HCT116 (cell line): ENCODE measurements around the gene ESRRG. TPM values are rescaled to one million over a fixed set of nuclear protein-coding genes. Genes with fewer than 3 reads are reported as not detected.

Experiments used
- ATAC-seq: fragments of 200-7000 bp; cut with Tn5 transposase; 2 replicates; pipeline ENCODE4 v1.9.1; 2020; ENCODE audit warnings: mild to moderate bottlenecking, moderate library complexity
- BruUV-seq: library from RNA; stranded (reverse); fragments of 400-500 nt; replicated peaks from 2 replicates; lab custom pipeline; 2021; lab: Mats Ljungman, UMichigan
- CTCF ChIA-PET: fragments of 300-600 bp; sonication (Branson Sonifier 250); formaldehyde crosslinking; loops from one replicate; lab custom pipeline; 2021; ENCODE audit warnings: antibody characterized with exemption; lab: Charles Lee
- POLR2A ChIA-PET: fragments of 300-600, 350-600 bp; sonication (Branson Sonifier 250); formaldehyde crosslinking; loops from one replicate; lab custom pipeline; 2021; ENCODE audit warnings: antibody characterized with exemption; lab: Charles Lee
- RAD21 ChIA-PET, 2 experiments: fragments of 300-600 bp; sonication (Branson Sonifier 250); formaldehyde crosslinking; loops; one replicate each; lab custom pipeline; 2023; ENCODE audit warnings: low total read pairs in 2 of 2; ENCODE audit not compliant: uncharacterized antibody in 2 of 2, unreplicated experiment in 2 of 2, low non-redundant PET in 1 of 2; lab: Charles Lee
- DNase-seq: peaks from one replicate; pipeline ENCODE4 v3.0.0-alpha.2; 2010; ENCODE audit warnings: low read depth, low spot score
- H2AFZ ChIP-seq: fragments of 200-600 bp; shearing (Covaris generic), sonication (generic); 2 replicates; pipeline ENCODE4 v1.6.1; 2017; ENCODE audit warnings: low read depth, mixed run types, mixed read lengths, antibody characterized with exemption, low read length; ENCODE audit not compliant: poor library complexity, severe bottlenecking
- H3K27ac ChIP-seq: 2 replicates; pipeline ENCODE4 v1.5.1; 2012; ENCODE audit warnings: low read depth, low read length
- H3K27me3 ChIP-seq: fragments of 200-600 bp; sonication (generic); 2 replicates; pipeline ENCODE4 v1.6.1; 2016; ENCODE audit warnings: mixed run types, low read length, mixed read lengths; ENCODE audit not compliant: insufficient read depth
- H3K36me3 ChIP-seq, 2 experiments: fragments of 200-500 bp in 1 of 2; fragments of 200-600 bp in 1 of 2; sonication (Bioruptor generic) in 1 of 2; sonication (generic) in 1 of 2; 2 replicates each; pipeline versions ENCODE4 v1.5.1 to v1.6.1; 2014 to 2016; ENCODE audit warnings: low read length in 2 of 2, inconsistent platforms in 1 of 2, mixed read lengths in 1 of 2, mixed run types in 1 of 2; ENCODE audit not compliant: insufficient read depth in 2 of 2, control insufficient read depth in 1 of 2
- H3K4me1 ChIP-seq, 2 experiments: fragments of 200-600 bp in 1 of 2; sonication (generic) in 1 of 2; 2 replicates each; pipeline versions ENCODE4 v1.5.1 to v1.6.1; 2012 to 2017; ENCODE audit warnings: low read length in 2 of 2, inconsistent platforms in 1 of 2, mild to moderate bottlenecking in 1 of 2, mixed read lengths in 1 of 2, mixed run types in 1 of 2, moderate library complexity in 1 of 2; ENCODE audit not compliant: insufficient read depth in 2 of 2, control insufficient read depth in 1 of 2
- H3K4me2 ChIP-seq: fragments of 200-600 bp; sonication (generic); 2 replicates; pipeline ENCODE4 v1.6.1; 2017; ENCODE audit warnings: mixed run types, low read length, mixed read lengths
- H3K4me3 ChIP-seq, 2 experiments: fragments of 200-600 bp in 1 of 2; sonication (generic) in 1 of 2; replicated peaks in 1 of 2; 2 replicates each; pipeline ENCODE4 v1.5.1; 2011 to 2016; ENCODE audit warnings: low read length in 2 of 2, control low read depth in 1 of 2, low read depth in 1 of 2, mild to moderate bottlenecking in 1 of 2, mixed read lengths in 1 of 2, mixed run types in 1 of 2
- H3K79me2 ChIP-seq: fragments of 200-600 bp; sonication (generic); 2 replicates; pipeline ENCODE4 v1.6.1; 2017; ENCODE audit warnings: mild to moderate bottlenecking, mixed run types, low read length, moderate library complexity, mixed read lengths; ENCODE audit not compliant: insufficient read depth
- H3K9ac ChIP-seq: fragments of 200-600 bp; sonication (generic); 2 replicates; pipeline ENCODE4 v1.6.1; 2016; ENCODE audit warnings: low read length, mixed read lengths
- H3K9me2 ChIP-seq: fragments of 200-600 bp; sonication (generic), shearing (Covaris generic); 2 replicates; pipeline ENCODE4 v1.6.1; 2017; ENCODE audit warnings: mixed run types, mild to moderate bottlenecking, moderate library complexity; ENCODE audit not compliant: insufficient read depth
- H3K9me3 ChIP-seq, 2 experiments: fragments of 200-500 bp in 1 of 2; fragments of 200-600 bp in 1 of 2; sonication (Bioruptor generic) in 1 of 2; sonication (generic) in 1 of 2; 2 replicates each; pipeline ENCODE4 v1.6.1; 2014 to 2017; ENCODE audit warnings: low read length in 2 of 2, mixed read lengths in 2 of 2, inconsistent platforms in 1 of 2, low read depth in 1 of 2, mild to moderate bottlenecking in 1 of 2, mixed run types in 1 of 2, moderate library complexity in 1 of 2; ENCODE audit not compliant: control insufficient read depth in 1 of 2, insufficient read depth in 1 of 2
- H4K20me1 ChIP-seq: fragments of 200-600 bp; sonication (generic), shearing (Covaris generic); 2 replicates; pipeline ENCODE4 v1.6.1; 2017; ENCODE audit warnings: mixed run types, mild to moderate bottlenecking, moderate library complexity; ENCODE audit not compliant: insufficient read depth
- CBX3 ChIP-seq: IDR thresholded peaks from 2 replicates; pipeline ENCODE4 v1.6.1; 2012; ENCODE audit warnings: low read depth
- CEBPB ChIP-seq: IDR thresholded peaks from 2 replicates; pipeline ENCODE4 v1.6.1; 2012; ENCODE audit warnings: low read depth
- ELF1 ChIP-seq: IDR thresholded peaks from 2 replicates; pipeline ENCODE4 v1.6.1; 2012; ENCODE audit warnings: low read depth, borderline replicate concordance
- EZH2phosphoT487 ChIP-seq: fragments of 200-600 bp; IDR thresholded peaks from 2 replicates; pipeline ENCODE4 v1.6.1; 2018; ENCODE audit warnings: antibody characterized with exemption, borderline replicate concordance
- POLR2AphosphoS5 ChIP-seq: IDR thresholded peaks from 2 replicates; pipeline ENCODE4 v1.6.1; 2011; ENCODE audit warnings: mild to moderate bottlenecking, low read depth, low read length, moderate library complexity
- RAD21 ChIP-seq: IDR thresholded peaks from 2 replicates; pipeline ENCODE4 v1.6.1; 2012; ENCODE audit warnings: low read depth, mild to moderate bottlenecking
- SIN3A ChIP-seq: IDR thresholded peaks from 2 replicates; pipeline ENCODE4 v1.6.1; 2012; ENCODE audit warnings: low read depth
- SP1 ChIP-seq: IDR thresholded peaks from 2 replicates; pipeline ENCODE4 v1.6.1; 2012; ENCODE audit warnings: low read depth
- SRF ChIP-seq: IDR thresholded peaks from 2 replicates; pipeline ENCODE4 v1.6.1; 2012; ENCODE audit warnings: low read depth
- TCF7L2 ChIP-seq: IDR thresholded peaks from 2 replicates; pipeline ENCODE4 v1.7.0; 2011; ENCODE audit warnings: borderline replicate concordance, inconsistent platforms; ENCODE audit not compliant: insufficient read depth, insufficient read length; ENCODE audit errors: extremely low read depth
- ZFX ChIP-seq: fragments of 450-650 bp; IDR thresholded peaks from 2 replicates; pipeline ENCODE4 v1.6.1; 2017
- ZNF274 ChIP-seq: fragments of 200-500 bp; sonication (Bioruptor generic); IDR thresholded peaks from 2 replicates; pipeline ENCODE4 v1.6.1; 2014; ENCODE audit warnings: mild to moderate bottlenecking, low read depth, low read length, inconsistent platforms
- intact Hi-C: fragments of 100-400 bp; cut with micrococcal nuclease; formaldehyde crosslinking; loops from 2 replicates; pipeline ENCODE4 v1.10.0; 2022
- total RNA-seq: library from RNA; stranded (reverse); gene quantifications from one replicate; pipeline ENCODE4 v1.2.1, GENCODE V29; 2021; ENCODE audit not compliant: unreplicated experiment
- TF ChIP-seq, protein P1 (sequence below): IDR thresholded peaks from 2 replicates; pipeline ENCODE4 v1.6.1; 2012
- TF ChIP-seq, protein P2 (sequence below): IDR thresholded peaks from 2 replicates; pipeline ENCODE4 v1.6.1; 2011; ENCODE audit warnings: mild to moderate bottlenecking, low read length, moderate library complexity; ENCODE audit not compliant: insufficient replicate concordance; ENCODE audit errors: extremely low read depth
- TF ChIP-seq, protein P3 (sequence below): IDR thresholded peaks from 2 replicates; pipeline ENCODE4 v1.6.1; 2012; ENCODE audit warnings: low read depth
- TF ChIP-seq, protein P4 (sequence below), 3 experiments: fragments of 200-600 bp in 1 of 3; sonication (generic) in 1 of 3; IDR thresholded peaks in 2 of 3; conservative IDR thresholded peaks in 1 of 3; 2 replicates each; pipeline ENCODE4 v1.5.1; 2012 to 2017; ENCODE audit warnings: low read depth in 2 of 3, low read length in 2 of 3, antibody characterized with exemption in 1 of 3, borderline replicate concordance in 1 of 3, control low read depth in 1 of 3, mild to moderate bottlenecking in 1 of 3, mixed read lengths in 1 of 3, mixed run types in 1 of 3, moderate library complexity in 1 of 3; ENCODE audit not compliant: insufficient read depth in 1 of 3

ESRRG gene
- total RNA-seq, 1 experiment from 2014 or later = not detected

GRCh38 chr1:216559359-216559758 lies 163.9 kb downstream of the ESRRG start (continued):
- TF ChIP-seq ZNF274 = no peak
- no peak for TF ChIP-seq EZH2phosphoT487
- no peak for TF ChIP-seq CEBPB
- no peak for TF ChIP-seq SP1
- TF ChIP-seq, protein P1, sequence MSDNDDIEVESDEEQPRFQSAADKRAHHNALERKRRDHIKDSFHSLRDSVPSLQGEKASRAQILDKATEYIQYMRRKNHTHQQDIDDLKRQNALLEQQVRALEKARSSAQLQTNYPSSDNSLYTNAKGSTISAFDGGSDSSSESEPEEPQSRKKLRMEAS = no peak
- no peak for TF ChIP-seq ELF1

- ATAC-seq (no peak), DNase-seq (no peak)
- no peaks in the 10 kb centered on the region for H3K9me2 ChIP-seq
- H3K36me3 ChIP-seq = no peaks in the 10 kb centered on the region
- no peaks in the 10 kb centered on the region; a peak in 2 of 4 replicates for H3K9me3 ChIP-seq
- no TSS peak for BruUV-seq
- CTCF ChIA-PET = interaction anchor here (1.2 kb wide), 1 partner anchor 729 kb away, joined by 4 read pairs; no protein-coding TSS in a partner anchor
- no peak overlapping the region for H2AFZ ChIP-seq
- no peak overlapping the region for H3K9ac ChIP-seq
- no peaks in the 10 kb centered on the region for H4K20me1 ChIP-seq
- RAD21 ChIA-PET = no interaction called here
- H3K4me1 ChIP-seq = no peaks in the 10 kb centered on the region
- no peaks in the 10 kb centered on the region for H3K79me2 ChIP-seq
- intact Hi-C loops = no loop called here
- no peaks in the 10 kb centered on the region for H3K27me3 ChIP-seq
- POLR2A ChIA-PET = no interaction called here
- no peak overlapping the region for H3K27ac ChIP-seq
- TF ChIP-seq CEBPB (no peak), SIN3A (no peak), RAD21 (no peak), POLR2AphosphoS5 (no peak), CBX3 (no peak), SRF (no peak), ZFX (no peak), TCF7L2 (no peak), EZH2phosphoT487 (no peak), ELF1 (no peak)
- TF ChIP-seq, protein P2, sequence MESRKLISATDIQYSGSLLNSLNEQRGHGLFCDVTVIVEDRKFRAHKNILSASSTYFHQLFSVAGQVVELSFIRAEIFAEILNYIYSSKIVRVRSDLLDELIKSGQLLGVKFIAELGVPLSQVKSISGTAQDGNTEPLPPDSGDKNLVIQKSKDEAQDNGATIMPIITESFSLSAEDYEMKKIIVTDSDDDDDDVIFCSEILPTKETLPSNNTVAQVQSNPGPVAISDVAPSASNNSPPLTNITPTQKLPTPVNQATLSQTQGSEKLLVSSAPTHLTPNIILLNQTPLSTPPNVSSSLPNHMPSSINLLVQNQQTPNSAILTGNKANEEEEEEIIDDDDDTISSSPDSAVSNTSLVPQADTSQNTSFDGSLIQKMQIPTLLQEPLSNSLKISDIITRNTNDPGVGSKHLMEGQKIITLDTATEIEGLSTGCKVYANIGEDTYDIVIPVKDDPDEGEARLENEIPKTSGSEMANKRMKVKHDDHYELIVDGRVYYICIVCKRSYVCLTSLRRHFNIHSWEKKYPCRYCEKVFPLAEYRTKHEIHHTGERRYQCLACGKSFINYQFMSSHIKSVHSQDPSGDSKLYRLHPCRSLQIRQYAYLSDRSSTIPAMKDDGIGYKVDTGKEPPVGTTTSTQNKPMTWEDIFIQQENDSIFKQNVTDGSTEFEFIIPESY = no peak
- TF ChIP-seq, protein P3, sequence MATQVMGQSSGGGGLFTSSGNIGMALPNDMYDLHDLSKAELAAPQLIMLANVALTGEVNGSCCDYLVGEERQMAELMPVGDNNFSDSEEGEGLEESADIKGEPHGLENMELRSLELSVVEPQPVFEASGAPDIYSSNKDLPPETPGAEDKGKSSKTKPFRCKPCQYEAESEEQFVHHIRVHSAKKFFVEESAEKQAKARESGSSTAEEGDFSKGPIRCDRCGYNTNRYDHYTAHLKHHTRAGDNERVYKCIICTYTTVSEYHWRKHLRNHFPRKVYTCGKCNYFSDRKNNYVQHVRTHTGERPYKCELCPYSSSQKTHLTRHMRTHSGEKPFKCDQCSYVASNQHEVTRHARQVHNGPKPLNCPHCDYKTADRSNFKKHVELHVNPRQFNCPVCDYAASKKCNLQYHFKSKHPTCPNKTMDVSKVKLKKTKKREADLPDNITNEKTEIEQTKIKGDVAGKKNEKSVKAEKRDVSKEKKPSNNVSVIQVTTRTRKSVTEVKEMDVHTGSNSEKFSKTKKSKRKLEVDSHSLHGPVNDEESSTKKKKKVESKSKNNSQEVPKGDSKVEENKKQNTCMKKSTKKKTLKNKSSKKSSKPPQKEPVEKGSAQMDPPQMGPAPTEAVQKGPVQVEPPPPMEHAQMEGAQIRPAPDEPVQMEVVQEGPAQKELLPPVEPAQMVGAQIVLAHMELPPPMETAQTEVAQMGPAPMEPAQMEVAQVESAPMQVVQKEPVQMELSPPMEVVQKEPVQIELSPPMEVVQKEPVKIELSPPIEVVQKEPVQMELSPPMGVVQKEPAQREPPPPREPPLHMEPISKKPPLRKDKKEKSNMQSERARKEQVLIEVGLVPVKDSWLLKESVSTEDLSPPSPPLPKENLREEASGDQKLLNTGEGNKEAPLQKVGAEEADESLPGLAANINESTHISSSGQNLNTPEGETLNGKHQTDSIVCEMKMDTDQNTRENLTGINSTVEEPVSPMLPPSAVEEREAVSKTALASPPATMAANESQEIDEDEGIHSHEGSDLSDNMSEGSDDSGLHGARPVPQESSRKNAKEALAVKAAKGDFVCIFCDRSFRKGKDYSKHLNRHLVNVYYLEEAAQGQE = no peak
- TF ChIP-seq, protein P1 = no peak
- TF ChIP-seq, protein P4, sequence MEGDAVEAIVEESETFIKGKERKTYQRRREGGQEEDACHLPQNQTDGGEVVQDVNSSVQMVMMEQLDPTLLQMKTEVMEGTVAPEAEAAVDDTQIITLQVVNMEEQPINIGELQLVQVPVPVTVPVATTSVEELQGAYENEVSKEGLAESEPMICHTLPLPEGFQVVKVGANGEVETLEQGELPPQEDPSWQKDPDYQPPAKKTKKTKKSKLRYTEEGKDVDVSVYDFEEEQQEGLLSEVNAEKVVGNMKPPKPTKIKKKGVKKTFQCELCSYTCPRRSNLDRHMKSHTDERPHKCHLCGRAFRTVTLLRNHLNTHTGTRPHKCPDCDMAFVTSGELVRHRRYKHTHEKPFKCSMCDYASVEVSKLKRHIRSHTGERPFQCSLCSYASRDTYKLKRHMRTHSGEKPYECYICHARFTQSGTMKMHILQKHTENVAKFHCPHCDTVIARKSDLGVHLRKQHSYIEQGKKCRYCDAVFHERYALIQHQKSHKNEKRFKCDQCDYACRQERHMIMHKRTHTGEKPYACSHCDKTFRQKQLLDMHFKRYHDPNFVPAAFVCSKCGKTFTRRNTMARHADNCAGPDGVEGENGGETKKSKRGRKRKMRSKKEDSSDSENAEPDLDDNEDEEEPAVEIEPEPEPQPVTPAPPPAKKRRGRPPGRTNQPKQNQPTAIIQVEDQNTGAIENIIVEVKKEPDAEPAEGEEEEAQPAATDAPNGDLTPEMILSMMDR (IDR thresholded peaks at IDR 0.05 in 2 of 3, conservative IDR thresholded peaks at IDR 0.05 in 1 of 3; ENCODE audit: borderline replicate concordance in 1 of 3, insufficient read depth in 1 of 3, low read depth in 2 of 3, low read length in 2 of 3) = no peak
- no peak overlapping the region for H3K4me3 ChIP-seq
- H3K4me2 ChIP-seq = no peak overlapping the region
Observed at GRCh38 chr1:216555653-216556052, 167.6 kb downstream of the ESRRG start.
